HG03064 (cell line): ENCODE measurements around the gene ZNF574.

ENCODE experiments used
- ATAC-seq: cut with Tn5 transposase; IDR thresholded peaks from one replicate; pipeline ENCODE4 v1.9.1; 2021; ENCODE audit warnings: low read depth; ENCODE audit not compliant: unreplicated experiment

Gene ZNF574

DNA sequence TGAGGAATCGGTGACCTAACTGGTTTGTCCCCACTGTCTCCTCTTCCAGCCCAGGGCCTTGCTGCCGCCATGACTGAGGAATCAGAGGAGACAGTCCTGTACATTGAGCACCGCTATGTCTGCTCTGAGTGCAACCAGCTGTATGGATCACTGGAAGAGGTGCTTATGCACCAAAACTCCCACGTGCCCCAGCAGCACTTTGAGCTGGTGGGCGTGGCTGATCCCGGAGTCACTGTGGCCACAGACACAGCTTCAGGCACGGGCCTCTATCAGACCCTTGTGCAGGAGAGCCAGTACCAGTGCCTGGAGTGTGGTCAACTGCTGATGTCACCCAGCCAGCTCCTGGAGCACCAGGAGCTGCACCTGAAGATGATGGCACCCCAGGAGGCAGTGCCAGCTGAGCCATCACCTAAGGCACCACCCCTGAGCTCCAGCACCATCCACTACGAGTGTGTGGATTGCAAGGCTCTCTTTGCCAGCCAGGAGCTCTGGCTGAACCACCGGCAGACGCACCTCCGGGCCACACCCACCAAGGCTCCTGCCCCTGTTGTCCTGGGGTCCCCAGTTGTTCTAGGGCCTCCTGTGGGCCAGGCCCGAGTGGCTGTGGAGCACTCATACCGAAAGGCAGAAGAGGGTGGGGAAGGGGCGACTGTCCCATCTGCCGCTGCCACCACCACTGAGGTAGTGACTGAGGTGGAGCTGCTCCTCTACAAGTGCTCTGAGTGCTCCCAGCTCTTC, 2.7 kb downstream of the ZNF574 start:
- no peak for ATAC-seq

DNA sequence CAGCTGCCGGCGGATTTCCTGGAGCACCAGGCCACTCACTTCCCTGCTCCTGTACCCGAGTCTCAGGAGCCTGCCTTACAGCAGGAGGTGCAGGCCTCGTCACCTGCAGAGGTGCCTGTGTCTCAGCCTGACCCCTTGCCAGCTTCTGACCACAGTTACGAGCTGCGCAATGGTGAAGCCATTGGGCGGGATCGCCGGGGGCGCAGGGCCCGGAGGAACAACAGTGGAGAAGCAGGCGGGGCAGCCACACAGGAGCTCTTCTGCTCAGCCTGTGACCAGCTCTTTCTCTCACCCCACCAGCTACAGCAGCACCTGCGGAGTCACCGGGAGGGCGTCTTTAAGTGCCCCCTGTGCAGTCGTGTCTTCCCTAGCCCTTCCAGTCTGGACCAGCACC, 3.3 kb downstream of the ZNF574 start:
- no peak for ATAC-seq

DNA sequence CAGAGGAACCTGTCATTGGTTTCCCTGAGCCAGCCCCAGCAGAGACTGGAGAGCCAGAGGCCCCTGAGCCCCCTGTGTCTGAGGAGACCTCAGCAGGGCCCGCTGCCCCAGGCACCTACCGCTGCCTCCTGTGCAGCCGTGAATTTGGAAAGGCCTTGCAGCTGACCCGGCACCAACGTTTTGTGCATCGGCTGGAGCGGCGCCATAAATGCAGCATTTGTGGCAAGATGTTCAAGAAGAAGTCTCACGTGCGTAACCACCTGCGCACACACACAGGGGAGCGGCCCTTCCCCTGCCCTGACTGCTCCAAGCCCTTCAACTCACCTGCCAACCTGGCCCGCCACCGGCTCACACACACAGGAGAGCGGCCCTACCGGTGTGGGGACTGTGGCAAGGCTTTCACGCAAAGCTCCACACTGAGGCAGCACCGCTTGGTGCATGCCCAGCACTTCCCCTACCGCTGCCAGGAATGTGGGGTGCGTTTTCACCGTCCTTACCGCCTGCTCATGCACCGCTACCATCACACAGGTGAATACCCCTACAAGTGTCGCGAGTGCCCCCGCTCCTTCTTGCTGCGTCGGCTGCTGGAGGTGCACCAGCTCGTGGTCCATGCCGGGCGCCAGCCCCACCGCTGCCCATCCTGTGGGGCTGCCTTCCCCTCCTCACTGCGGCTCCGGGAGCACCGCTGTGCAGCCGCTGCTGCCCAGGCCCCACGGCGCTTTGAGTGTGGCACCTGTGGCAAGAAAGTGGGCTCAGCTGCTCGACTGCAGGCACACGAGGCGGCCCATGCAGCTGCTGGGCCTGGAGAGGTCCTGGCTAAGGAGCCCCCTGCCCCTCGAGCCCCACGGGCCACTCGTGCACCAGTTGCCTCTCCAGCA, 4.2 kb downstream of the ZNF574 start:
- no peak for ATAC-seq

DNA sequence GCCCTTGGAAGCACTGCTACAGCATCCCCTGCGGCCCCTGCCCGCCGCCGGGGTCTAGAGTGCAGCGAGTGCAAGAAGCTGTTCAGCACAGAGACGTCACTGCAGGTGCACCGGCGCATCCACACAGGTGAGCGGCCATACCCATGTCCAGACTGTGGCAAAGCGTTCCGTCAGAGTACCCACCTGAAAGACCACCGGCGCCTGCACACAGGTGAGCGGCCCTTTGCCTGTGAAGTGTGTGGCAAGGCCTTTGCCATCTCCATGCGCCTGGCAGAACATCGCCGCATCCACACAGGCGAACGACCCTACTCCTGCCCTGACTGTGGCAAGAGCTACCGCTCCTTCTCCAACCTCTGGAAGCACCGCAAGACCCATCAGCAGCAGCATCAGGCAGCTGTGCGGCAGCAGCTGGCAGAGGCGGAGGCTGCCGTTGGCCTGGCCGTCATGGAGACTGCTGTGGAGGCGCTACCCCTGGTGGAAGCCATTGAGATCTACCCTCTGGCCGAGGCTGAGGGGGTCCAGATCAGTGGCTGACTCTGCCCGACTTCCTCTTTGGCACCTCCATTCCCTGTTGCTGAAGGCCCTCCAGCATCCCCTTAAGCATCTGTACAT, 4.9 kb downstream of the ZNF574 start:
- no peak for ATAC-seq

DNA sequence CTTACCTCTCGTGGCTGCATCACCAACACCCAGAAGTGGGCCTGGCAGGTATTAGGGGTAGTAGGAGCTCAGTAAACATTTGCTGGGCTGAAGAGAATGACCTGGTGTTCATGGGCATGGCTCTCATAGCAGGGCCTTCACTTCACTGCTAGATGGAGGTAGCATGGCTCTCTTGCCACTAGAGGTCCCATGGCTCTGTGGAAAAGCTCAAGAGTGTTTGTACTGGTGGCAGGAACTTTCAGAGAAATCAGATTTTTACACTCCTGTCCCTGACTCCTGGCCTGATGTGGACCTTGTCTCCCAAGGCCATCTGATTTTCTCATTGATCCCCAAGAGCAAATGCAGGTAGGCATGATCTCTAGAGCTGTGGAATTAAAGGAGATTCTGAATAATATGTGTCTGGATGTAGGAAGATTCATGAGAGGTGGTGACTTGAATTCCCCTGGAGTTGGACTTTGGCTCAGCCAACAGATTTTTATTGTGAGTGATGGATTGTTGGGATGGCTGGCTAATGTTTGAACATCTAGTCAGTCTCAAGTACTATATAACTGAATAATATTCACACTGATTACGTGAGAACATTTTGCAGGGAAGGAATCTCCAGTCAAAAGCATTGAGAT, 5.7 kb downstream of the ZNF574 start:
- no peak for ATAC-seq

DNA sequence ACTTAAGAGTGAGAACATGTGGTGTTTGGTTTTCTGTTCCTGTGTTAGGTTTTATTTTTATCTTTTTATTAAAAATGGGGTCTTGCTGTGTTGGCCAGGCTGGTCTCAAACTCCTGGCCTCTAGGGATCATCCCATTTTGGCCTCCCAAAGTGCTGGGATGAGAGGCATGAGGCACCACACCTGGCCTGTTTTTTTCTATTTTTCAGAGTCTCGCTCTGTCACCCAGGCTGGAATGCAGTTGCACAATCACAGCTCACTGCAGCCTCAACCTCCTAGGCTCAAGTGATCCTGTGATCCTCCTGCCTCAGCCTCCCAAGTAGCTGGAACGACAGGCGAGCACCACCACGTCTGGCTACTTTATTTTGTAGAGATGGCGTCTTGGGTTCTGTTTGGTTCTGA, 7.6 kb downstream of the ZNF574 start:
- ATAC-seq = no peak

DNA sequence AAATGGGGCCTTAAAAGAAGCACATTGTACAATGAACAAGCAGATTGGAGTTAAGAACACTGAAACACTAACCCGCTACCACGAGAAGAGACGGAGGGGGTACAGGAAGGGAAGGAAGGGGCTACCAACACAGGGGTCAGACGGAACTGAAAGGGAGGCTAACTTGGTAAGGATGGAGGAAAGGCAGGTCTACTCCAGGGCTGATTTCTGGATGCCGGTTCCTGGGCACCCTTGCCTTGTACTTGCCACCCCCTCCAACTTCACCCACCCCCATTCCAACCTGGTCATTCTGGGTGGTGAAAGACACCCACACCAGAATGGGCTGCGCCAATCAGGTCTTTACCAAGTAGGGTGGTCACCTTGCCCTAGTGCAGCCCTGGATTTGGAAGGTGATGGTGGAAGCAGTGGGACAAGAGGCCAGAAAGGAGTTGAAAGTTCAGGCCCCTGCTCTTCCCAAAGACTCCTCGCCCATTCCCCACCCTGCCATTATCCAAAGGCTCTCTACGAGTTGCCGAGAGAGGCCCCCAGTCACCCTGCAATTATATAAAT, 10.3 kb downstream of the ZNF574 start:
- ATAC-seq = no peak

DNA sequence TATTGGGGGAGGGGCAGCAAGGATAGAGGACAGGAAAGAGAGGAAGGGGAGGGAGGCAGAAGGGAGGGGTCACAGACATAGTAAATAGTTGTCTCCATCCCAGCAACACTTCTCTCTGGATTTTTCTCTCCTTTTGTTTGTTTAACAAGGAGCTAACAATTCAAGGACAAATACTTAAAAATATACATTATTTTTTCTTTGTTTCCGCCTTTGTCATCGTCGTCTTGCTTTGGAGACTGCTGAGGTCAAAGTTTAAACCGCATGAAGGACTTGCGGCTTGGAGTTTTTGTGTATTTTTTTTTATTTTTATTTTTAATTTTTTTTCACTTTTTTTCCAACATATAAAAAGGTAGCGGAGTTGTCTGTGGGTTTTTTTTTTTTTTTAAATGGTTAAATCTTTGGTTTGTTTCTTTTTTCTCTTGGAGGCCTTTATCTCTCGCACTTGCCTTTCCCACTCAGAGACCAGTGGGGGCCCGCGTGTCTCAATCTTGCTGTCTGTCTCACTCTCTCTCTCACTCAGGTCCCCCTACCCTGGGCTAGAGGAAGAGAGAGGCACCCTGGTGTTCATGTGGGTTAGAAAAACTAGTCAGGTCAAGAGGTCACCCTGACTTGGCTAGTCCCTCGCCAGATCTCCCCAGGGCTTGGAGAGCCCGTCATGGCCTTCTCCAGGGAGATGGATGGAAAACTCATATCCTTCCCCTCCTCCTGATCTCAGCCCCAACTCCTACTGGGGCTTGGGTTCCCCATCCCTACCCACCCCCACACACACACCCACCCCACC, 11.0 kb downstream of the ZNF574 start:
- ATAC-seq = no peak

DNA sequence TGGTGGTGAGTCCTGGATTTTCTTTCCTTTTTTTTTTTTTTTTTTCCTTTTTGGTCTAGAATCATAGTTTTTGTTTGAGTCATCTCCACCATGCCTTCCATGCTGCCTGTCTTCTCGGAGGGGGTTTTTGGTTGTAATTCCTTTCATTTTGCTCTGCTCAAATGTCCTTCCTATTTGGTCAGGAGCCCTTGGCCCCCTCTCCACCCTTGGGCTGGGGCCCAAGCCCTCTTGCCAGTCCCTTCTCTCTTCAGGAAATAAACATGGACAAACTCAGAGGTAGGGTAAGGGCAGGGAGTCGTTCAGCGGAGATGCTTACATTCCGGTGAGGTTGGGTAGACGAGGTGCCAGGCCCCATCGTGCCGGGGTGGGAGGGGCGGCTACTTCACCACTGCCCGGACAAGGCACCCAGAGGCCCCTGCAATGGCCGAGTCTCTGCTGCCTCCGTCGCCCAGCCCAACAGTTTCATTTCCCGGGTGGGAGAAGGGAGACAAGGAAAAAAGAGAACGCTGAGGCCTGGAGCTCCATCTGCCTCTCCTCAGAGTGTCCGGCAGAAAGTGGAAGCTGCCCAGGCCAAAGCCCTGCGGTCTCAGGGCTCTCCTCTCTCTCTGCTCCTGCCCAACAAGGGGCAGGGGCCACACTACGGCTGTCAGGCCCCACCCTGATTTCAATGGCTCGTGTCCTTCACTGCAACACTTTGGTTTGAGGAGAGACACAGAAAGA, 12.7 kb downstream of the ZNF574 start:
- no peak for ATAC-seq

DNA sequence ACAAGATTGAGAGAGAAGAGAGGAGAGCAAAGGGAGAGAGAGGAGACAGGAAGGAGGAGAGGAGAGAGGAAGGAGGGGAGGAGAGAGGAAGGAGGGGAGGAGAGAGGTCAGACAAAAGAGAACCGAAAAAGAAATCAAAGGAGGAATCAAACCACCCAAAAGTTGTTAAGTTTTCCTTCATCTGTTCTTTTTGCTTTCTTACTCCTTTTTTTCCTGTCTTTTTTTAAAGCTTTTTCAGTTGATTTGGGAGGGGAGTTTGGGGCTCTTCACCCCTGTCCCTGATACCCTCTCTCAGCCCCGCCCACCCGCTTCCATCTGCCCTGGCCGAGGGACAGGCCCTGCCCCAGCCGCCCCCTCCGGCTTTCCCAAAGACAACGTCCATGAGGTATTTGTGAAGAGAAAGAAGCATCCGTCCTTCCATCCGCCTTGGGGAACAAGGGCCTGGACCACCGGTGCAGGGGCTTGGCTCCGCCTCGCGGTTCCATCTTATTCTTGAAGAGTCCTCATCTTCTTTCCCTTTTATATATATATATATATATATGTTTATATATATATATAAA, 13.3 kb downstream of the ZNF574 start:
- ATAC-seq = no peak

DNA sequence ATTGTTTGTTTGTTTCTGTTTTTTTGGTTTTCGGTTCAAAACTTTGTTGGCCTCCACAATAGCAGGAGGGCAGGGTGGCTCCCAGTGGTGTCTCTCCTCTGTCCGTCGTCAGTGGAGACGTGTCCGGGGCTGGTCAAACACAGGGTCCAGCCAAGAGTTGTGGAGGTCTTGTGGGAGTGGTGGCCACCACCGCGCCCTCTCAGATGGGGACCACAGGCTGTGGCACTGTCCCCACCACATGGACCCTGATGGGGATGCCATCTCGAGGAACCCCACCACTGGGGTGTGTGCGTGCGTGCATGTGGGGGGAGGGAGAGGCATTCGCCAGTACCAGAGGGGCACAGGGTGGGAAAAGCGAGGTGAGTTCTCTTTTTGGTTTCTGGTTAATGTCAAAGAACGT, 13.8 kb downstream of the ZNF574 start:
- no peak for ATAC-seq

DNA sequence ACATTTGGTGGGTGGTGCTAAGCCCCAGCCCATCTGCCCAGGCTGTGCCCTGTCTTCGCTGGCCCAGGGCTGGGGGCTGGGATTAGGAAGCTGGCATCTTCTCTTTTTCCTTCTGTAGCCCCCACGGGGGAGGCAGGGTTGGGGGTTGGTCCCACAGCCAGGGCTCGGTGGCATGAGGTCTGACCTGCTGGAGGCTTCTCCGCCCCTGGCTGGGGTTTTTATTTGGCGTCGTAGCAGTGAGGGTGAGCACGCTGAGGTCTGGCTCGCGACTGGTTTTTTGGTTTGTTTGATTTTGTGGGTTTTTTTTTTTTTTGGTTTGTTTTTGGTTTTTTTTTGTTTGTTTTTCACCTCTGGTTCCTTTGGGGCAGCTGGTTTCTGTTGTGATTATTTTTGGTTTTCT, 14.7 kb downstream of the ZNF574 start:
- no peak for ATAC-seq

DNA sequence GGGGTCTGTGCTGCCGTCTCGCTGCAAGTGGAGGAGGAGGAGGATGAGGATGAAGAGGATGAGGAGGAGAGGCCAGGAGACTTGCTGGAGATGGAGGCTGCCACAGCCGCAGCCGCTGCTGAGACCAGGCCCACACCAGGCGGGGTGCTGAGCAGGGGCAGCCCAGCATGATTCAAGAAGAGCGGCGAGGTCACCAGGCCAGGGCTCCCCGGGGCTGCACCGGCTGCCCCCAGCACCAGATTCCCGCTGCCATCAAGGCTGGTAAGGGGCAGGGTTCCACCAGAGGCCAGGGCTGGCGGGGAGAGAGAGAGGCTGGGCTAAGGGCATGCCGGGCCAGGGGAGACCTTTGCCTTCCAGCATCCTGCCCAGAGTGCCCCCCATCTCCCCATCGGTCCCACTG, 15.3 kb downstream of the ZNF574 start:
- ATAC-seq = no peak

DNA sequence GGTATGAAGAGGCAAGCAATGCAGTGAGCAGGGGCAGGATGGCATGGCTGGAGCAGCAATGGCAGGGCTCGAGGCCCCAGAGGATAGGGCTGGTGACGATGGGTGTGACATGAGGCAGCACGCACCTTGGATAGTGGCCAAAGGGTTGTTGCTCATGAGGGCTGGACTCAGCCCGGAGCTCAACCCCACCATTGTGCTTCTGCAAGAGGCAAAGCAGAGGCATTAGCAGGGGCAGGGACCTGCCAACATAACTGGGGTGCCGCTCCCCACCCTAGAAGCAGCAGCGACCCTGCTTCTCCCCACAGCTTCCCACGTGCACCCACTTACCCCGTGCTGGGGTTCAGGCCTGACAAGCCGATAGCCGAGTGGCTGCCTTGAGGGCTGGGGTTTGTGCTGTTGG, 15.8 kb downstream of the ZNF574 start:
- no peak for ATAC-seq

DNA sequence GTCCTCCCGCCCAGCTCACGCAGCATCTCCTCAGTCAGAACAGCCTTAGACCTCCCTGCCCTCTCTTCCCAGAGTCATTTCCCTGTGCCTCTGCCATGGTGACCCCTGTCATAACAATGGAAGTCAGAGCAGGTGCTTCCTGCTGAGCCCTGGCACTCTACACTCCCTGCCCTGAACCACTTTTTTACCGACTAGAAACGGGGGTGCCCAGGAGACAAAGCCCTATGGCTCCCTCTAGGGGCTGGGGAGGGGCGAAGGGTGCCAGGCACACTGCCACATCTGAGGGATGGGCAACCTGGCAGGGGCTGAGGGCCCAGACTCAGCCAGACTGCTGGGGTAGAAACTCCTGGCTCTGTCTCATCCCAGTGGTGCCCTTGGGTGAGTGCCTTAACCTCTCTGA, 16.4 kb downstream of the ZNF574 start:
- ATAC-seq = no peak

DNA sequence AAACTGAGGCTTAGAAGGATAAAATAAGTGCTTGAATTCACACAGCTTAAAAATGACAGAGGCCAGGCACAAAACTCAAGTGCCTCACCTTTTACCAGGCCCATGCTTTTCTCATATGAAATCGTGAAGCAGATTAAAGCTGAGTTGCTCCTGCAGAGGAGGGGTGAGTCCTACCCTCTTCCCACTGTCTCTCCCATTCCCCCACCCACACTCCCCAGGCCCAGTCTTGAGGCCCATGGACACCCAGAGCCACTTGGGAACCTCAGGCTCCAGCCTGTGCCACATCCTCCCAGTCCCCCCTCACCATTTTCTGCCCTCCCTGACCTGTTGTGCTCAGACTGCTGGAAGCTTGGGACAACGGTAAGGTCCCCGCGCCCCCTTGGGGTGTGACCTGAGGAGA, 17.5 kb downstream of the ZNF574 start:
- ATAC-seq = no peak

DNA sequence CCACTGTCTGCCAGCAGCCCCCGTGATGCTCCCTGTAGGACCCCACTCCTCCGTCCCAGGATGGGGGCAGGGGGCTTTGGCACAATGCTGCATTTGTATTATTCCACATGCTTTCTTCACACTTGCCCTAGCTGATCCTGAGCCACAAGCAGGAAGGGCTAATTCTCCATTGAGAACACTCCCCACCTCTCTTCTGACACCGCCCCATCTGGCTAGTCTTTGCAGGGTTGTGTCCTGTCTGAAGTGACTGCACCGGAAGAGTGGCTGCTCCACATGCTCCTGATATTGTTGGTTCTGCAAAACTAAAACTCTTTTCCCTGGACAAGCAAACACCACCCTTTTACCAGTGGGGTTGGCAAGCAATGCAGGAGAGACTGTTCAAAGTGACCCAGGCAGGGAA, 18.0 kb downstream of the ZNF574 start:
- ATAC-seq = no peak

DNA sequence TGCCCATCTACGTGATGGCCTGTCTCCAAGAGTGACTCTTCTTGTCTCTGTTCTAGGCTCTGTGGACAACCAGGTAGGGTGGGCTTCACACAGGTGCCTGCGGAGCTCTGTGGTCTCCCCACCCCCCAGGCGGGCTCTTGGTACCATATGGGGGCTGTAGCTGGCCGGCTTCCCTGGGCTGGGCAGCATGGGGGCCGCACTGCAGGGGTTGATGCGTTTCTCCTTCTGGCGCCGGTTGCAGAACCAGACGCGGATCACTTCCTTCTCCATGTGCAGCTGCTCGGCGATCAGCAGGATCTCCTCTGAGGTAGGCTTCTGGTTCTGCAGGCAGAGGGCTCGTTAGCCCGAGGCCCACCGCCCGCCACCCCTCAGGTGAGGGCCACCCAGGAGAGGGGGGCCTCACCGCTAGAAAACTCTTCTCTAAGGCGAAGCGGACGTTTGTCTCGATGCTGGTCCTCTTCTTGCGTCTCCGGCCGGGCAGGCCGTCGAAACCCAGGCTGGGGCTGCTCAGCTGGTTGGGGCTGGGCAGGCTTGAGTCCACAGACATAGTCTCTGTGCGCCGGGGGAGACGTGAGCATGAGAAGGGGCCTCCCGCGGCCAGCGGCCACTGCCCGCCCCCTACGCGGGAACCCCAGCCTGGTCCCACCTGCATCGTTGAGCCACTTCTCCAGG, 19.3 kb downstream of the ZNF574 start:
- no peak for ATAC-seq

DNA sequence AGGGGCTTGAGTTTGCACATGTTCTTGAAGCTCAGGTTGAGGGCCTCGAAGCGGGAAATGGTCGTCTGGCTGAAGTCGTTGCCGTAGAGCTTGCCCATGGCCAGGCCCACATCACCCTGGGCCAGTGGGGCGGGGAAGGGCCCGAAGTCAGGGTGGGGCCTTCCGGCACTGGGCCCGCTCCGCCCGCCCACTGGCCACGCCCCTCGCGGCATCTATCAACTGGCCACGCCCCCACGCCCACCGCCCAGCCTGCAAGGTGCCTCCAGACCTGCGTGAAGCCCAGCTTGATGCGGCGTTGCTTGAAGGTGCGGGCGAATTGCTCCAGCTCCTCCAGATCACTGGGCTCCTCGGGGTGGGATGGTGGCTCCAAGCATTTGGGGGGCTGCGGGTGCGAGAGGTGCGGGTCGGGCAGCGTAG, 19.9 kb downstream of the ZNF574 start:
- no peak for ATAC-seq
